K562 (cell line): ENCODE data around the gene SGK1. TPM values are rescaled to one million over a fixed set of nuclear protein-coding genes. Genes with fewer than 3 reads are reported as not detected.
A peak's percentile ranks its signal among the peaks of the same experiment; 100 is the strongest.

Experiments used
- ARID2 ChIP-seq: fragments of 450-650 bp; IDR thresholded peaks from 2 replicates; pipeline ENCODE4 v1.6.1; 2017; ENCODE audit warnings: antibody characterized with exemption, mild to moderate bottlenecking
- ATF2 ChIP-seq: sonication (generic); formaldehyde crosslinking; IDR thresholded peaks from 2 replicates; pipeline ENCODE4 v1.8.1; 2022; ENCODE audit warnings: missing genetic modification reagents
- FOXA3 ChIP-seq, 2 experiments: fragments of 450-650 bp in 1 of 2; sonication (generic) in 1 of 2; formaldehyde crosslinking; IDR thresholded peaks in 1 of 2; conservative IDR thresholded peaks in 1 of 2; 2 replicates each; pipeline versions ENCODE4 v1.4.0 to v1.8.0; 2020 to 2022; ENCODE audit warnings: mild to moderate bottlenecking in 2 of 2, missing genetic modification reagents in 1 of 2
- FOXM1 ChIP-seq, 2 experiments: fragments of 450-650 bp in 1 of 2; sonication (generic) in 1 of 2; formaldehyde crosslinking in 1 of 2; IDR thresholded peaks; 2 replicates each; pipeline versions ENCODE4 v1.6.1 to v1.9.0; 2017 to 2022; ENCODE audit warnings: low read depth in 2 of 2, mild to moderate bottlenecking in 2 of 2, missing genetic modification reagents in 1 of 2, moderate library complexity in 1 of 2
- HLTF ChIP-seq: fragments of 450-650 bp; IDR thresholded peaks from 2 replicates; pipeline ENCODE4 v1.6.1; 2016
- HMG20A ChIP-seq: fragments of 450-650 bp; formaldehyde crosslinking; conservative IDR thresholded peaks from 2 replicates; pipeline ENCODE4 v1.4.0; 2020; ENCODE audit warnings: mild to moderate bottlenecking, mixed read lengths
- KLF10 ChIP-seq: fragments of 250-450 bp; sonication (Bioruptor Pico); IDR thresholded peaks from 2 replicates; pipeline ENCODE4 v1.6.1; 2021; ENCODE audit warnings: matching md5 sums
- MYBL2 ChIP-seq, 2 experiments: fragments of 450-650 bp in 1 of 2; sonication (generic) in 1 of 2; formaldehyde crosslinking in 1 of 2; IDR thresholded peaks; 2 replicates each; pipeline versions ENCODE4 v1.6.1 to v1.8.1; 2017 to 2022; ENCODE audit warnings: borderline replicate concordance in 1 of 2, inconsistent platforms in 1 of 2, low read depth in 1 of 2, mild to moderate bottlenecking in 1 of 2, missing genetic modification reagents in 1 of 2, moderate library complexity in 1 of 2
- NELFE ChIP-seq: IDR thresholded peaks from 2 replicates; pipeline ENCODE4 v1.6.1; 2011; ENCODE audit warnings: mild to moderate bottlenecking; ENCODE audit not compliant: insufficient read depth, insufficient read length
- NEUROD1 ChIP-seq: fragments of 150-350 bp; IDR thresholded peaks from 2 replicates; pipeline ENCODE4 v1.6.1; 2014; ENCODE audit warnings: borderline replicate concordance, low read length, low read depth; ENCODE audit not compliant: partially characterized antibody
- PKNOX1 ChIP-seq: fragments of 450-650 bp; IDR thresholded peaks from 2 replicates; pipeline ENCODE4 v1.6.1; 2016
- PRPF4 ChIP-seq: fragments of 200-400 bp; formaldehyde crosslinking; IDR thresholded peaks from one replicate; pipeline ENCODE4 v1.6.1; 2017; ENCODE audit warnings: low read length, low read depth, mild to moderate bottlenecking; ENCODE audit not compliant: insufficient read depth, poor library complexity, severe bottlenecking
- PURB ChIP-seq: sonication (generic); formaldehyde crosslinking; IDR thresholded peaks from 2 replicates; pipeline ENCODE4 v1.9.0; 2021; ENCODE audit warnings: low read depth, mild to moderate bottlenecking, missing genetic modification reagents
- RAD21 ChIP-seq, 2 experiments: fragments of 250-450 bp in 1 of 2; fragments of 450-650 bp in 1 of 2; sonication (Bioruptor Pico) in 1 of 2; formaldehyde crosslinking in 1 of 2; IDR thresholded peaks in 1 of 2; conservative IDR thresholded peaks in 1 of 2; 2 replicates each; pipeline versions ENCODE4 v1.4.0 to v1.8.0; 2020 to 2022; ENCODE audit warnings: mild to moderate bottlenecking in 2 of 2, moderate library complexity in 1 of 2
- SP1 ChIP-seq: sonication (generic); formaldehyde crosslinking; IDR thresholded peaks from 2 replicates; pipeline ENCODE4 v1.8.1; 2022; ENCODE audit warnings: mild to moderate bottlenecking, missing genetic modification reagents
- SRSF9 ChIP-seq: fragments of 200-400 bp; formaldehyde crosslinking; IDR thresholded peaks from 2 replicates; pipeline ENCODE4 v1.6.1; 2017; ENCODE audit warnings: low read depth, low read length, borderline replicate concordance
- STAG1 ChIP-seq: sonication (generic); formaldehyde crosslinking; IDR thresholded peaks from 2 replicates; pipeline ENCODE4 v1.5.0; 2020; ENCODE audit warnings: missing genetic modification reagents, borderline replicate concordance
- TARDBP ChIP-seq: fragments of 450-650 bp; IDR thresholded peaks from 2 replicates; pipeline ENCODE4 v1.6.1; 2016
- TRIM24 ChIP-seq, 2 experiments: fragments of 450-650 bp; IDR thresholded peaks; 2 replicates each; pipeline ENCODE4 v1.6.1; 2016
- U2AF2 ChIP-seq: fragments of 200-400 bp; formaldehyde crosslinking; optimal IDR thresholded peaks from 2 replicates; pipeline ENCODE3; 2017; ENCODE audit warnings: low read depth, mild to moderate bottlenecking, low read length
- ZNF224 ChIP-seq: sonication (generic); formaldehyde crosslinking; IDR thresholded peaks from 2 replicates; pipeline ENCODE4 v1.8.0; 2022; ENCODE audit warnings: mild to moderate bottlenecking, missing genetic modification reagents
- ZNF512 ChIP-seq: IDR thresholded peaks from 2 replicates; pipeline ENCODE4 v1.6.1; 2016; ENCODE audit warnings: missing genetic modification characterization, missing compliant biosample characterization
- polyA plus RNA-seq, 8 experiments: library from polyadenylated mRNA; depleted of rRNA in 4 of 8; stranded (reverse) in 5 of 8; unstranded in 3 of 8; fragments of >200 nt; fragmentation: Nextera tagmentation in 2 of 8; fragmentation: Illumina TruSeq in 1 of 8; extraction: Ambion mirVana in 2 of 8; extraction: Trizol in 1 of 8; gene quantifications; 2 replicates each; pipeline versions ENCODE4 v1.2.1 to v1.2.3, GENCODE V29; 2011 to 2014; ENCODE audit warnings: inconsistent platforms in 1 of 8, missing spikeins in 1 of 8
- total RNA-seq, 7 experiments: library from RNA; depleted of rRNA in 6 of 7; stranded (reverse); fragments of >200 nt in 6 of 7; fragmentation: Illumina TruSeq in 2 of 7; extraction: Trizol in 2 of 7; gene quantifications; 2 replicates each; pipeline versions ENCODE4 v1.2.1 to v1.2.3, GENCODE V29; 2011 to 2021; ENCODE audit warnings: low replicate concordance in 1 of 7

SGK1 gene
- total and polyA plus RNA-seq, 9 of the 15 experiments (the other 6 are each of a cell fraction or from before 2014, with no cell fraction given) = 3.5 to 7.2 (median 3.9) TPM

- TF ChIP-seq MYBL2 (IDR thresholded peaks at IDR 0.05; ENCODE audit: low read depth) (no peak), MYBL2 (CRISPR knock-in tag; IDR thresholded peaks at IDR 0.05; ENCODE audit: borderline replicate concordance) (no peak), SP1 (CRISPR knock-in tag) (no peak), ARID2 (0 out of 2 replicates have a peak, but pooled peaks have one; percentile 32), STAG1 (CRISPR knock-in tag) (no peak), U2AF2 (no peak), ATF2 (no peak), KLF10 (CRISPR knock-in tag) (no peak), TARDBP (no peak), PKNOX1 (no peak), PURB (no peak), TRIM24 (IDR thresholded peaks at IDR 0.05) (peak; percentile 16 to 42; a peak in 1 of 4 replicates), SRSF9 (no peak), NEUROD1 (no peak), ZNF512 (peak; percentile 68), FOXA3 (CRISPR knock-in tag; conservative IDR thresholded peaks at IDR 0.05 in 1 of 2, IDR thresholded peaks at IDR 0.05 in 1 of 2) (no peak), RAD21 (CRISPR knock-in tag; conservative IDR thresholded peaks at IDR 0.05 in 1 of 2, IDR thresholded peaks at IDR 0.05 in 1 of 2) (peak in 1 of 2 experiments; percentile 19; a peak in 2 of 4 replicates), PRPF4 (no peak), FOXM1 (IDR thresholded peaks at IDR 0.05; ENCODE audit: low read depth) (no peak), FOXM1 (CRISPR knock-in tag; IDR thresholded peaks at IDR 0.05; ENCODE audit: low read depth) (no peak), ZNF224 (CRISPR knock-in tag) (no peak), HMG20A (no peak), HLTF (0 out of 2 replicates have a peak, but pooled peaks have one; percentile 26), NELFE (no peak)
Measured at GRCh38 chr6:134328138-134328537, 10.2 kb upstream of the SGK1 start (continued).
